SKM-1 treated with dmso at 0.1 percent for 144 hours (cell line): ENCODE measurements around the gene DCAF15.
"Not testable (repeated sequence)": the region's sequence is repeated elsewhere in the genome, so short reads cannot be mapped to it uniquely, and the experiment has no call there.

Experiments used
- DNase-seq: peaks from one replicate; lab custom pipeline; 2025; ENCODE audit not compliant: unreplicated experiment; lab: John Stamatoyannopoulos, UW

DCAF15 gene

GRCh38 chr19:13959141-13959961 is 7.0 kb downstream of the DCAF15 start:
- no peak for DNase-seq

DNA sequence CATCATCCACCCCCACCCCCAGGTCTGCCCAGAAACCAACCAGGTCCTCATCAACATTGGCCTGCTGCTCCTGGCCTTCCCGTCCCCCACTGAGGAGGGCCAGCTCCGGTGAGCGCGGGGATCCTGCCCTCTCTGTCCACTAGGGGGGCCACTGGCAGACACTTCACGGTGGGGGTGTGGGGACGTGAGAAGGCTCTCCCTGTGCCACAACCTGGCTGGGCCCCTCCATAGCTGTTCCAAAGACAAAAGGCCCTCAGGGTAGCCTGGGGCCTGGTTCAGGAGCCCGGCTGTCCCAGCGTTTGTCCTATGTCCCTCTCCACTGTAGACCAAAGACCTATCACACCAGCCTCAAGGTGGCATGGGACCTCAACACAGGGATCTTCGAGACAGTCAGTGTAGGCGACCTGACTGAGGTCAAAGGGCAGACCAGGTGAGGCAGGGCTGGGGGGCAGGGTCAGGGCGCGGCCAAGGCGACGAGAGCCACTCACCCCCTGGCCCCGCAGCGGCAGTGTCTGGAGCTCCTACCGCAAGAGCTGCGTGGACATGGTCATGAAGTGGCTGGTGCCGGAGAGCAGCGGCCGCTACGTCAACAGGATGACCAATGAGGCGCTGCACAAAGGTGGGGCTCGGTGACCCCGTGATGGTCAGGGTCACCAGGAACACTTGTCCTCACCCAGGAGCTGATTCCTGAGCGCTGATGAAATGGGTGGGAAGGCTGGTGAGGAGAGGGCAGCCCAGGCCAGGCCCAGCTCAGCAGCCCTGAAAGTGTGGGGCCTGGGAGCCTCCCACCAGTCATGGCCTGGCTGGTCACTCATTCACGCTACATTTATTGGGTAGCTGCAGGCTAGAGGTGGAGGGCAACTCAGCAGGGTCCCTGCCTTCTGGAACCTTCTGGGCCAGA is 7.9 kb downstream of the DCAF15 start:
- no peak for DNase-seq

GRCh38 chr19:13960863-13961784 is 8.8 kb downstream of the DCAF15 start:
- no peak for DNase-seq

- DNase-seq = no peak
These were observed 9.8 kb downstream of the DCAF15 start for GRCh38 chr19:13961826-13962698.

DNA sequence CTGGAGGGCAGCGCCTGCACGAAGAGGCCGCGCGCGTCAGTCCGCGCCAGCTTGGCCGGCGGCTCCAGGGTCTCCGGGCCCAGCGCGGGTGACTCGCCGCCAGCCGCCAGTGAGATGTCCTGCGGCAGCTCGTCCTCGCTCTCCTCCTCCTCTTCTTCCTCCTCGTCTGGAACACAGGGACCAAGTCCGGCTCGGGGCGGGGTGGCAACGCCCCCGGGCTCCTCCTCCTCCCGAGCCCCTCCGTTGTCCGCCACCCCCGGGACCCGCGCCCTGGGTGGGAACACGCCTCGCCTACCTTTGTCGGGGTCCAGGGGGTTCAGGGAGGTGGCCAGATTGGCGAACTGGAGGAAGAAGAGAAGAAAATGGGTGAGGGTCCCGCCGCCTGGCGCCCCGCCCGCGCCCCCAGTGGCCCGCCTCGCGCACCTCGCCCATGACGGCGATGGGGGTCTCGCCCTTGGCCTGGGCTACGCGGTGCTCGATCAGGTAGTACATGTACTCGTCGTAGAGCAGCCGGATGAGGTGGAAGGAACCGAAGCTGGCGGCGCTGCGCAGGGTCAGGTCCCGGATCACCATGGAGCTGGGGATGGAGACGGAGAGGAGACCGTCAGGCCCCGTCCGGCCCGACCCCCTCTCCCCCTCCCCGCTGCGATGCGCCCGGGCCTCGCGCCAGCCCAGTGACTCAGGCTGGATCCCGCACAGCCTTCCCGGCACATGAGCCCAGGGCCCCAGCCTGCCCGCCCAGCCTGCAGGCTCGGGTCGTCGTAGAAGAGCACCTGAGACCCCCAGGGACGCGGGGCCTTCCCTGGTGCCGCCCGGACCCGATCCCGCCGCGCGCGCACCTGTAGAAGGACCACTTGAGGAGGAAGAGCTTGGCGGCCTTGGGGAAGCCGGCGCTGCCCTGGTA is 10.6 kb downstream of the DCAF15 start:
- DNase-seq = no peak

DNA sequence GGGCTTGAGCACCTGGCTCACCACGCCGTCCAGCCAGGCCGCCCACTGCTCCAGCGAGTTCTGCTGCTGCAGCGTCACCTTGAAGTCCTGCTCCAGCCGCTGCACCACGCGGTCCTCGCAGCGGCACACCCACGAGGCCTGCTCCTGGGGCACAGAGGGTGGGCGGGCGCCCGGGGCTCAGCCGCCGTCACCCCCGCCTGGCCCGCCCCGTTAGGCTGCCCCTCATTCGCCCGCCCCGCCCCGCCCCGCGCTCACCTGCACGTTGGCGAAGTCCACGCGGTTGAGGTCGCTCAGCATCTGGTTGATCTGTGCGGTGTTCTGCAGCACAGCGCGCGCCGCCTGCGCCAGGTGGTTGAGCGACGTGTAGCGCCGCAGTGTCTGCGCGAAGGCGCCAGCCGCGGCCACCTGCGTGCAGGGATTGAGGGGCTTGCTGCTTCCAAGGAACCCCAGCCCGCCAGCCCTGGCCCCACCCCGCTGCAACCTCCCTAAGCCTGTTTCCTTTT is 11.3 kb downstream of the DCAF15 start:
- DNase-seq = no peak

GRCh38 chr19:13964776-13965175 is 12.5 kb downstream of the DCAF15 start:
- DNase-seq = no peak

GRCh38 chr19:13965377-13965896 is 13.1 kb downstream of the DCAF15 start:
- no peak for DNase-seq

DNA sequence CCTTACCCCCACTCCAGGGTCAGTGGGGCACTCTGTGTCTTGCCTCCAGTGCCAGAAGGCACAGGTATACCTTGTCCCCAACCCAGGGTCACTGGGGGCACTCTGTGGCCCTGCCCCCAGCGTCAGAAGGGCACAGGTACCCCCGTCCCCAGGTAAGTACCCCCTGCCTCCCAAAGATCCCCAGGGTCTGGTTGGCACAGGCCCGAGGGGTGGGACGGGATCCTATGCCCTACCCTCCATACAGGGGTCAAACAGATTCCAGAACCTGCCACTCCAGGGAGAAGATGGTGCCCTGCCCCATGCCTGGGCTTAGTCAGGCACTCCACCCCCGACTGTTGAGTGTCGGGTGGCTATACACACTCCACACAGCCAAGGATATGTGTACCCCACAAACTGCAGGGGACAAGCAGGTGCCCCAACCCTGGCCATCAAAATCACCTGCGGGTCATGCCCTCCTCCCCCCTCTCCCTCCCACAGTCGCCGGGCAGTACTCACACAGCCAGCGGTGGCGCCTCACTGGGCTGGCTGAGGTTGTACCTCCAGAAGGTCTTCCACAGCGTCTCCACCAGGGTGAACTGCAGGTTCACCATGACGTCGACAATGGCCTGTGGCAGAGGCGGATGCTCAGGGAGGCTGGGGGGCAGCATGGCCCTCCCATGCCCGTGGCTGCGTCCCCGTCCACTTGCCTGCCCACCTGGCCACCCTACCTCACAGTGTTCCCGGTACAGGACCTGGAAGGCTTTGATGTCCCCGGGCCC is 13.8 kb downstream of the DCAF15 start:
- DNase-seq = no peak

DNA sequence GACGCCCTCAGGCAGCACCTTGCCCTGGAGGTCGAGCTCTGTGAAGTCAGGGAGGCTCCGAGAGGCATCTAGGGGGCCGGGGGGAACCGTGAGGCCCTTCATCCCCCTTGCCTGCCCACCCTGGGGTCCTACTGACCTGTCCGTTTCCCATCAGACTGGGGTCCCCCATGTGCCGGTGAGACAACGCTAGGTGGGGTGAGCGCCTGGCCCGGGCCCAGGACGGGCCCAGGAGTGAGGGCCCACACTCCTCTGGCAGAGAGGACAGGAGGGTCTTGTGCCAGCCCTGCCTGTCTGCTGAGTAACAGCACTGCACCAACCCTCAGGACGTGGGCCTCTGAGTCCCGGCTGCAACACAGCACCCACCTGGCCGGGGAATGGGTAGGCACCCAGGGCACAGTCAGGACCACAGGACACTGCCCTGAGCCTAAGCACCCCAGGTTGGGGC is 14.4 kb downstream of the DCAF15 start:
- DNase-seq = no peak

DNA sequence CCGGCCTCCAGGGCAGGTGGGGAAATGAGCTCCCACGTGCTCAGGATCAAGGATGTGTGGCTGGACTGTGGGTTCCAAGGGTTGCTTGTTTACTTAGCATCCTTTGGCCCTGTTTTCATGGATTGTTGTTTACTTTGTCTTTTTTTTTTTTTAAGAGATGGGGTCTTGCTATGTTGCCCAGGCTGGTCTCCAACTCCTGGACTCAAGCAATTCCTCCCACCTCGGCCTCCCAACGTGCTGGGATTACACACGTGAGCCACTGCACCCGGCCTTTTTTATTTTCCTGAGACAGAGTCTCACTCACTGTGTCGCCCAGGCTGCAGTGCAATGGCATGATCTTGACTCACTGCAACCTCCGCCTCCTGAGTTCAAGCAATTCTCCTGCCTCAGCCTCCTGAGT is 14.9 kb downstream of the DCAF15 start:
- not testable (repeated sequence) for DNase-seq

GRCh38 chr19:13968383-13968935 is 16.1 kb downstream of the DCAF15 start:
- no peak for DNase-seq

DNA sequence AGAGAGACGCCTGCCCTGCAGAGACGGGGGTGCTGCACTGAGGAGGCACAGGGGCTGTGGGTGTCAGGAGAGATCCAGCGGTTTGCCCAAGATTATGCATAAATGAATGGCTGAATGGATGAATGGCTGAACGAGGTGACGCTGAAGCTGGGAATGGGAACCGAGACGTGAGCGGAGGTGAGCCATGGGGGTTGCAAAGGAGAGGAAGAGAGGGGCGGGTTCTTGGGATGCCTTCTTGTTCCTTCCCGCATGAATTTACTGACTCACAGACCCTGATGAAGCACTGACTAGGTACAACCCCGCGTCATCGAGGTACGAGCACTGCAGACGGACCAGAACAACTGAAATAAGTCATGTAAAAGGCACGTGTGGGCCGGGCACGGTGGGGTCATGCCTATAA is 16.7 kb downstream of the DCAF15 start:
- no peak for DNase-seq

DNA sequence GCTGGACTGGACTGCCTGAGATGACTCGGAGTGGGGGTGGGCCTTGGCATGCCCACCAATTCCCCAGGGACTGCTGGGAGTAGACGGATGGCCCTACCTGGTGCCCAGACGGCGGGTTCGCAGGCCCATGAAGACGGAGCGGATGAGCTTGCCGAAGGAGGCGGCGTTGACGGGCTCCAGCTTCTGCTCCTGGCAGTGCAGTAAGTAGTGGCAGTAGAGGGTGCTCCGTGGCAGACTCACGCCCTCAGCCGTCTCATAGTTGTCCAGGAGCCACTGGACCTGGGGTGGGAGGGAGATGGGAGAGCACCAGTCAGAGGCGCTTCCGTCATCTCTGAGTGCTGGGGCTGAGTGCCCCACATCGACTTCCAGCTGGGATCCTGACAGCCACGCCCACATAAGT is 17.6 kb downstream of the DCAF15 start:
- DNase-seq = no peak

DNA sequence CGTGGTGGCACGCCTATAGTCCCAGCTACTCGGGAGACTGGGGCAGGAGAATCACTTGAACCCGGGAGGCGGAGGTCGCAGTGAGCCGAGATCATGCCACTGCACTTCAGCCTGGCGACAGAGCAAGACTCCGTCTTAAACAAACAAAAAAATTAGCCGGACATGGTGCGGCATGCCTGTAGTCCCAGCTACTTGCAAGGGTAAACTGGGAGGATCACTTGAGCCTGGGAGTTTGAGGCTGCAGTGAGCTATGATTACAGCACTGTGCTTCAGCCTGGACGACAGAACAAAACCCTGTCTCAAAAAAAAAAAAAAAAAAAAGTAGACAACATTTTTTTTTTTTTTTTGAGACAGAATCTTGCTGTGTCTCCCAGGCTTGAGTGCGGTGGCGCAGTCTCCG is 19.6 kb downstream of the DCAF15 start:
- not testable (repeated sequence) for DNase-seq

DNA sequence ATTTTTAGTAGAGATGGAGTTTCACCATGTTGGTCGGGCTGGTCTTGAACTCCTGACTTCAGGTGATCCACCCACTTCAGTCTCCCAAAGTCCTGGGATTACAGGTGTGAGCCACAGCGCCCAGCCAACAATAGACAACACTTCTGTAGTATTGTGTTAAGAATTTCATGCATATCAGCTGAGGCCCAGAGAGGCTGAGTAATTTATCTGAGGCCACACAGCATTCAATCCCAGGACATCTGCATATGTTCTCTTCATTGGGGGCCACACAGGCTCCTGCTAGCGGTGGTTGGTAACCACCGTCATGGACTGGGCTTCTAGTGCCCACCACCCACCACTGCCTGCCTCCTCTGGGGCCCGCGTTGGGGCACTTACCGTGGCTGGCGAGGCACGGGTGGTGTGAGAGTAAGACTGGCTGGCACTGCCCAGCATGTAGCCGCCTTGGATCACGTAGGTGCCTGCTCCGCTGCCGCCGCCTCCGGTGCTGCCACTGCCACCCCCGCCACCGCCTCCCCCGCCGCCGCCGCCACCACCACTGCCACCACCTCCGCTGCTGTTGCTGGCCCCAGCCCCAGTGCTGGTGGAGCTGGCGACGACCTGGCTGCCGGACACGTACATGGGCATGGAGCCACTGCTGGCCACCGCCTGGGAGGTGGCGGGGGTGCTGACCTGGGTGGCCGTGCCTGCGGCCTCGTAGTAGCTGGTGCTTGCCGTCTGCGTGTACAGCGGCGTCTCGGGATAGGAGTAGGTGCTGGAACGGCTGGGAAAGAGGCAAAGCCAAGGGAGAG is 20.3 kb downstream of the DCAF15 start:
- DNase-seq = no peak

GRCh38 chr19:13973479-13973878 is 21.2 kb downstream of the DCAF15 start:
- not testable (repeated sequence) for DNase-seq
